H1 (cell line): ENCODE measurements around the gene SSBP3. TPM values are rescaled to one million over a fixed set of nuclear protein-coding genes. Genes with fewer than 3 reads are reported as not detected.

Experiments used
- CTCF ChIA-PET: fragments of 300-600 bp; sonication (Branson Sonifier 250); formaldehyde crosslinking; loops from one replicate; lab custom pipeline; 2021; ENCODE audit not compliant: partially characterized antibody; lab: Charles Lee
- POLR2A ChIA-PET: fragments of 300-600 bp; sonication (Branson Sonifier 250); formaldehyde crosslinking; loops from one replicate; lab custom pipeline; 2021; ENCODE audit warnings: inconsistent platforms; ENCODE audit not compliant: partially characterized antibody; lab: Charles Lee
- DNase-seq, 2 experiments: peaks; one replicate each; pipeline versions ENCODE4 v3.0.0 to v3.0.0-alpha.2; 2010 to 2022; ENCODE audit warnings: low spot score in 2 of 2, low read depth in 1 of 2, mixed read lengths in 1 of 2
- FAIRE-seq: peaks from 2 replicates; lab custom pipeline; 2011; peaks lifted over from hg19 to GRCh38; lab: Jason Lieb, UNC
- H2AFZ ChIP-seq: 2 replicates; pipeline ENCODE4 v1.8.1; 2012; ENCODE audit warnings: low read length, inconsistent platforms
- H2AK5ac ChIP-seq: 2 replicates; pipeline ENCODE4 v1.6.1; 2013; ENCODE audit warnings: low read depth, low read length
- H2BK120ac ChIP-seq: replicated peaks from 2 replicates; pipeline ENCODE3; 2013; ENCODE audit warnings: low read depth, low read length, inconsistent platforms
- H2BK12ac ChIP-seq: 2 replicates; pipeline ENCODE4 v1.6.1; 2013; ENCODE audit warnings: low read depth, low read length
- H2BK15ac ChIP-seq: 2 replicates; pipeline ENCODE4 v1.6.1; 2013; ENCODE audit warnings: low read length
- H2BK20ac ChIP-seq: 2 replicates; pipeline ENCODE4 v1.6.1; 2013; ENCODE audit warnings: low read length
- H2BK5ac ChIP-seq: 2 replicates; pipeline ENCODE4 v1.6.1; 2013; ENCODE audit warnings: low read depth, low read length
- H3K14ac ChIP-seq: 2 replicates; pipeline ENCODE4 v1.6.1; 2013; ENCODE audit warnings: inconsistent platforms; ENCODE audit not compliant: insufficient read length
- H3K18ac ChIP-seq: 2 replicates; pipeline ENCODE4 v1.6.1; 2013; ENCODE audit warnings: low read length; ENCODE audit errors: extremely low read depth
- H3K23ac ChIP-seq: 2 replicates; pipeline ENCODE4 v1.6.1; 2013; ENCODE audit warnings: inconsistent platforms; ENCODE audit not compliant: insufficient read length
- H3K23me2 ChIP-seq: 2 replicates; pipeline ENCODE4 v1.6.1; 2013; ENCODE audit warnings: low read depth, low read length
- H3K27ac ChIP-seq: 2 replicates; pipeline ENCODE4 v1.6.1; 2011; ENCODE audit warnings: low read depth, low read length, inconsistent platforms
- H3K27me3 ChIP-seq, 4 experiments: replicated peaks in 1 of 4; 1 replicate in 1 of 4; 2 replicates in 3 of 4; pipeline versions ENCODE4 v1.6.1 to v1.8.1; 2011 to 2013; ENCODE audit warnings: low read length in 3 of 4, mild to moderate bottlenecking in 3 of 4, inconsistent platforms in 2 of 4, mixed read lengths in 2 of 4, moderate library complexity in 1 of 4; ENCODE audit not compliant: control insufficient read depth in 3 of 4, insufficient read depth in 3 of 4; ENCODE audit errors: extremely low read depth in 1 of 4
- H3K36me3 ChIP-seq, 4 experiments: 2 replicates each; pipeline versions ENCODE4 v1.6.1 to v1.8.1; 2011 to 2013; ENCODE audit warnings: mild to moderate bottlenecking in 4 of 4, low read length in 3 of 4, moderate library complexity in 2 of 4, control low read depth in 1 of 4, inconsistent platforms in 1 of 4; ENCODE audit not compliant: insufficient read depth in 4 of 4, control insufficient read depth in 2 of 4
- H3K4ac ChIP-seq: replicated peaks from 2 replicates; pipeline ENCODE3; 2013; ENCODE audit warnings: low read length, low read depth, mixed read lengths, inconsistent platforms; ENCODE audit not compliant: insufficient read length
- H3K4me1 ChIP-seq, 4 experiments: replicated peaks in 1 of 4; 1 replicate in 1 of 4; 2 replicates in 3 of 4; pipeline versions ENCODE4 v1.6.1 to v1.8.1; 2011 to 2013; ENCODE audit warnings: low read length in 3 of 4, inconsistent platforms in 2 of 4, mixed read lengths in 1 of 4; ENCODE audit not compliant: insufficient read depth in 4 of 4, control insufficient read depth in 3 of 4
- H3K4me2 ChIP-seq, 2 experiments: 2 replicates each; pipeline versions ENCODE4 v1.6.1 to v1.8.1; 2011 to 2013; ENCODE audit warnings: low read depth in 2 of 2, low read length in 2 of 2, control low read depth in 1 of 2, inconsistent platforms in 1 of 2, mild to moderate bottlenecking in 1 of 2; ENCODE audit not compliant: insufficient read depth in 1 of 2
- H3K4me3 ChIP-seq, 4 experiments: fragments of 200-600, 300-600 bp in 1 of 4; sonication (generic), shearing (Covaris generic), sonication (Bioruptor Twin) in 1 of 4; 2 replicates each; pipeline versions ENCODE4 v1.5.1 to v1.8.1; 2011 to 2016; ENCODE audit warnings: low read length in 4 of 4, low read depth in 3 of 4, control low read depth in 2 of 4, inconsistent platforms in 2 of 4, mild to moderate bottlenecking in 2 of 4, mixed read lengths in 1 of 4, moderate library complexity in 1 of 4; ENCODE audit not compliant: insufficient read depth in 2 of 4; ENCODE audit errors: extremely low read depth in 1 of 4
- H3K56ac ChIP-seq: replicated peaks from 2 replicates; pipeline ENCODE3; 2013; ENCODE audit warnings: low read depth, mild to moderate bottlenecking, mixed read lengths, low read length, inconsistent platforms; ENCODE audit not compliant: insufficient read length
- H3K79me1 ChIP-seq: 2 replicates; pipeline ENCODE4 v1.6.1; 2013; ENCODE audit warnings: low read depth, low read length, control low read depth
- H3K79me2 ChIP-seq, 2 experiments: 2 replicates each; pipeline versions ENCODE4 v1.6.1 to v1.8.1; 2012 to 2013; ENCODE audit warnings: low read length in 2 of 2, mild to moderate bottlenecking in 2 of 2, inconsistent platforms in 1 of 2; ENCODE audit not compliant: insufficient read depth in 2 of 2, control insufficient read depth in 1 of 2
- H3K9ac ChIP-seq, 4 experiments: replicated peaks in 1 of 4; 1 replicate in 1 of 4; 2 replicates in 3 of 4; pipeline versions ENCODE4 v1.6.1 to v1.8.1; 2011 to 2013; ENCODE audit warnings: low read depth in 3 of 4, low read length in 3 of 4, control low read depth in 2 of 4, mild to moderate bottlenecking in 2 of 4, moderate library complexity in 2 of 4, inconsistent platforms in 1 of 4; ENCODE audit errors: extremely low read depth in 1 of 4
- H3K9me3 ChIP-seq, 2 experiments: 2 replicates each; pipeline versions ENCODE4 v1.6.1 to v1.8.1; 2012 to 2013; ENCODE audit warnings: mild to moderate bottlenecking in 2 of 2, moderate library complexity in 2 of 2, control low read depth in 1 of 2, inconsistent platforms in 1 of 2, low read depth in 1 of 2, low read length in 1 of 2, mixed read lengths in 1 of 2; ENCODE audit not compliant: insufficient read depth in 2 of 2
- H4K20me1 ChIP-seq, 2 experiments: replicated peaks in 1 of 2; 2 replicates each; pipeline versions ENCODE3 to v1.8.1; 2011 to 2013; ENCODE audit warnings: inconsistent platforms in 2 of 2, low read length in 2 of 2, mild to moderate bottlenecking in 1 of 2; ENCODE audit not compliant: insufficient read depth in 2 of 2, control insufficient read depth in 1 of 2
- H4K5ac ChIP-seq: 2 replicates; pipeline ENCODE4 v1.6.1; 2013; ENCODE audit warnings: low read length, low read depth, mixed read lengths, inconsistent platforms; ENCODE audit not compliant: insufficient read length
- H4K8ac ChIP-seq: 2 replicates; pipeline ENCODE4 v1.8.0; 2013; ENCODE audit warnings: mild to moderate bottlenecking, moderate library complexity, low read length, inconsistent platforms; ENCODE audit not compliant: insufficient read depth; ENCODE audit errors: extremely low read depth
- H4K91ac ChIP-seq: replicated peaks from 2 replicates; pipeline ENCODE3; 2013; ENCODE audit warnings: low read length, mixed read lengths, inconsistent platforms; ENCODE audit not compliant: insufficient read length
- NANOG ChIP-seq: IDR thresholded peaks from 2 replicates; pipeline ENCODE4 v1.6.1; 2011; ENCODE audit warnings: low read length, low read depth, mild to moderate bottlenecking, inconsistent platforms; ENCODE audit not compliant: insufficient read depth, poor library complexity, severe bottlenecking
- WGBS, 2 experiments: shearing (Covaris generic) in 1 of 2; methylation state at CpG; one replicate each; pipeline versions ENCODE4 v1.1.6 to v1.1.7; 2013 to 2015; ENCODE audit warnings: low lambda C conversion rate in 2 of 2, mixed read lengths in 2 of 2, inconsistent platforms in 1 of 2, low coverage in 1 of 2, missing lambda C conversion rate in 1 of 2; ENCODE audit not compliant: insufficient replicate concordance in 2 of 2, insufficient coverage in 1 of 2, insufficient read length in 1 of 2; ENCODE audit errors: extremely low coverage in 1 of 2, missing lambda C conversion rate in 1 of 2; 5-methylcytosine and 5-hydroxymethylcytosine counted together
- polyA plus RNA-seq, 7 experiments: library from polyadenylated mRNA; depleted of rRNA in 3 of 7; stranded (reverse) in 5 of 7; unstranded in 2 of 7; fragments of >200 nt in 5 of 7; fragments of 200-250 nt in 2 of 7; gene quantifications; 1 replicate in 5 of 7; 2 replicates in 1 of 7; 4 replicates in 1 of 7; pipeline versions ENCODE4 v1.2.1 to v1.2.3, GENCODE V29; 2011 to 2013; ENCODE audit warnings: missing spikeins in 2 of 7, mixed read lengths in 2 of 7
- total RNA-seq: library from RNA; stranded (reverse); fragmentation: NEBNext Ultra II Directional; extraction: Animal tissue kit (Norgen Biotek cat#: 25700); gene quantifications from 2 replicates; pipeline ENCODE4 v1.2.1, GENCODE V29; 2021
- TF ChIP-seq, protein P1 (sequence below): IDR thresholded peaks from 2 replicates; pipeline ENCODE4 v1.6.1; 2012; ENCODE audit warnings: low read length, inconsistent platforms
- TF ChIP-seq, protein P2 (sequence below): IDR thresholded peaks from 2 replicates; pipeline ENCODE4 v1.6.1; 2011; ENCODE audit warnings: low read depth, mild to moderate bottlenecking, low read length; ENCODE audit not compliant: insufficient read depth
- TF ChIP-seq, protein P3 (sequence below): IDR thresholded peaks from 2 replicates; pipeline ENCODE4 v1.6.1; 2012; ENCODE audit warnings: inconsistent platforms

The SSBP3 gene
- total and polyA plus RNA-seq, 2 of the 8 experiments (the other 6 are each of a cell fraction or from before 2014, with no cell fraction given), result 99.7 to 133 TPM

DNA sequence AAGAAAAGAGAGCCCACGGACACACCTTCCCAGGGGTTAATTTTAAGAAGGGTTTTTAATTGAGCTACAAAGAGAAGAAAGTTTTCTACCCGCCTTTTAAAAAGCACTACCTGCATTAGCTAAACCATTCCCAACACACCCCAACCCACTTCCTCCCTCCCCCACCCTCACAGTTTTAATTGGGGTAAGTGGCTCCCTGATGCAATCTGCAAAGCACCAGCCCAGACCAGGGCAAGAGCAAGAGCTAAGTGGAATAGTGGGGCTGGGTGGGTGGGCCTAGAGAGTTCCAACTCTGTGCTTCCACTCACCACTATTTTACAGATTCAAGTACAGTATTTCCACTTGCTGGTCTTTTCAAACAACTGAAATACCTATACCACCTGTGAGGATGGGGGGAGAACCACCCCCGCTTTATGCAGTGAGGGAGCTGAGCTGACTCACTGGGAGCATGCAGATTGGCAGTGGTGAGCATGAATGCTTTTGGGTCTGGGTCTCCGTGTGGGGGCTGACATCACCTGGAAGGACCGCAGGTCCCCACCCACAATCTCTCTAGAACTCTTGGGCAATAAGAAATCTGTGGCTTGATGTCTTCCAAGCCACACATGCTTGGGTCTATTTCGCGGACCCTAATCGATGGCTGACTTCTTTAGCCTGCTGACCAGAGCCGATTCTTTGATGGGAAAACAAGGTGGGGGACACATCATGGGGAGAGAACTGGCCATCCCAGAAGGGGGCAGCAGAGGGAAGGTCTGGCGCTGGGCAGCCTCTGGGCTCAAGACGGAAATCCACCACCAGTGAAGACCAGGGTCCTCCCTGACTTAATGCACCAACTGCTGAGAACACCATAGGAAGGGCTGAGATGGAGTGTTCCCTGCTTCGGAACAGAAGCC is 95.5 kb downstream of the SSBP3 start:
- H2AFZ ChIP-seq, result no peak overlapping the region
- 16% methylated on average over 12 of the region's 12 CpGs; no CpG with 5 or more reads in 1 of the 2 experiments for whole genome bisulfite sequencing, 2 experiments
- ChIA-PET CTCF (interaction anchor here (0.7 to 7.4 kb wide), 41 partner anchors 8 to 188 kb away, joined by 3 to 69 read pairs (median 5); no protein-coding TSS in a partner anchor), POLR2A (interaction anchor here (0.8 to 4.6 kb wide), 26 partner anchors 8 to 177 kb away, joined by 3 to 33 read pairs (median 4); partner anchors contain the start of gene SSBP3)
- H3K4me2 ChIP-seq, result peak overlapping the region; percentile 70 to 71
- H3K36me3 ChIP-seq, result no peaks in the 10 kb centered on the region
- H3K14ac ChIP-seq, result no peak overlapping the region
- H3K4me1 ChIP-seq, result peaks cover 34 to 51% (median 37%) of the 10 kb centered on the region in 4 experiments
- H3K9ac ChIP-seq, result peak overlapping the region in 2 of 4 experiments; percentile 38 to 40; a peak in 4 of 7 replicates
- no peak overlapping the region for H2BK120ac ChIP-seq
- H3K79me1 ChIP-seq, result peaks cover 30% of the 10 kb centered on the region
- FAIRE-seq (peak; percentile 78), DNase-seq (peak in 1 of 2 experiments; percentile 86)
- H2BK20ac ChIP-seq, result peak overlapping the region; percentile 86
- H2BK15ac ChIP-seq, result peak overlapping the region; percentile 96; the same call in 1 of the 2 replicates
- H3K23ac ChIP-seq, result no peak overlapping the region
- H2BK12ac ChIP-seq, result peak overlapping the region; percentile 93
- H3K79me2 ChIP-seq, result peaks cover 24 to 69% of the 10 kb centered on the region in 2 experiments
- no peaks in the 10 kb centered on the region for H3K27me3 ChIP-seq
- H3K27ac ChIP-seq, result peak overlapping the region; percentile 75; the same call in 1 of the 2 replicates
- H2AK5ac ChIP-seq, result 0 out of 2 replicates have a peak overlapping the region, but pooled peaks have one; percentile 31
- H4K91ac ChIP-seq, result peak overlapping the region; percentile 90
- H4K8ac ChIP-seq, result no peak overlapping the region
- no peak overlapping the region for H3K56ac ChIP-seq
- peak overlapping the region; percentile 76; the same call in 1 of the 2 replicates for H3K18ac ChIP-seq
- H4K20me1 ChIP-seq, result peaks cover 6 to 18% of the 10 kb centered on the region in 2 experiments
- H4K5ac ChIP-seq, result peak overlapping the region; percentile 70
- no peak overlapping the region for H3K4ac ChIP-seq
- peak overlapping the region; percentile 90 for H2BK5ac ChIP-seq
- H3K9me3 ChIP-seq, result no peaks in the 10 kb centered on the region
- H3K23me2 ChIP-seq, result no peaks in the 10 kb centered on the region
- H3K4me3 ChIP-seq, result peak overlapping the region in 3 of 4 experiments; percentile 12 to 47 (median 29); a peak in 5 of 8 replicates
- TF ChIP-seq, protein P1, sequence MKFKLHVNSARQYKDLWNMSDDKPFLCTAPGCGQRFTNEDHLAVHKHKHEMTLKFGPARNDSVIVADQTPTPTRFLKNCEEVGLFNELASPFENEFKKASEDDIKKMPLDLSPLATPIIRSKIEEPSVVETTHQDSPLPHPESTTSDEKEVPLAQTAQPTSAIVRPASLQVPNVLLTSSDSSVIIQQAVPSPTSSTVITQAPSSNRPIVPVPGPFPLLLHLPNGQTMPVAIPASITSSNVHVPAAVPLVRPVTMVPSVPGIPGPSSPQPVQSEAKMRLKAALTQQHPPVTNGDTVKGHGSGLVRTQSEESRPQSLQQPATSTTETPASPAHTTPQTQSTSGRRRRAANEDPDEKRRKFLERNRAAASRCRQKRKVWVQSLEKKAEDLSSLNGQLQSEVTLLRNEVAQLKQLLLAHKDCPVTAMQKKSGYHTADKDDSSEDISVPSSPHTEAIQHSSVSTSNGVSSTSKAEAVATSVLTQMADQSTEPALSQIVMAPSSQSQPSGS, result peak; percentile 9; the same call in 1 of the 2 replicates
- no peak for TF ChIP-seq NANOG
- TF ChIP-seq, protein P2, sequence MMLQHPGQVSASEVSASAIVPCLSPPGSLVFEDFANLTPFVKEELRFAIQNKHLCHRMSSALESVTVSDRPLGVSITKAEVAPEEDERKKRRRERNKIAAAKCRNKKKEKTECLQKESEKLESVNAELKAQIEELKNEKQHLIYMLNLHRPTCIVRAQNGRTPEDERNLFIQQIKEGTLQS, result no peak
- TF ChIP-seq, protein P3, sequence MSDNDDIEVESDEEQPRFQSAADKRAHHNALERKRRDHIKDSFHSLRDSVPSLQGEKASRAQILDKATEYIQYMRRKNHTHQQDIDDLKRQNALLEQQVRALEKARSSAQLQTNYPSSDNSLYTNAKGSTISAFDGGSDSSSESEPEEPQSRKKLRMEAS, result no peak
